Testis (tissue), 3 donors: ENCODE results near the gene TSPAN2. TPM values are rescaled to one million over a fixed set of nuclear protein-coding genes. Genes with fewer than 3 reads are reported as not detected.
"Not testable (repeated sequence)": the region's sequence is repeated elsewhere in the genome, so short reads cannot be mapped to it uniquely, and the experiment has no call there.

Experiments used
- DNase-seq: peaks from one replicate; pipeline ENCODE4 v3.0.0-alpha.2; 2019
- H3K27ac ChIP-seq, 2 donors: fragments of 200-600 bp; sonication (generic); one replicate each; pipeline ENCODE4 v1.5.1; 2019
- H3K27me3 ChIP-seq: fragments of 200-600 bp; sonication (generic); one replicate; pipeline ENCODE4 v1.5.1; 2019
- H3K36me3 ChIP-seq: fragments of 200-600 bp; sonication (generic); one replicate; pipeline ENCODE4 v1.5.1; 2017; ENCODE audit warnings: low read depth; ENCODE audit errors: missing control alignments
- H3K4me1 ChIP-seq: fragments of 200-600 bp; sonication (generic); one replicate; pipeline ENCODE4 v1.5.1; 2019
- H3K4me3 ChIP-seq, 2 donors: fragments of 200-600 bp; sonication (generic); one replicate each; pipeline ENCODE4 v1.5.1; 2017 to 2019
- H3K9me3 ChIP-seq: fragments of 200-600 bp; sonication (generic); one replicate; pipeline ENCODE4 v1.5.1; 2017
- POLR2A ChIP-seq: fragments of 450-650 bp; IDR thresholded peaks from one replicate; pipeline ENCODE4 v1.6.1; 2017; ENCODE audit warnings: antibody characterized with exemption, mild to moderate bottlenecking, moderate library complexity
- WGBS, 2 donors: methylation state at CpG; one replicate each; pipeline ENCODE4 v1.1.5; 2018; 5-methylcytosine and 5-hydroxymethylcytosine counted together
- intact Hi-C: fragments of 100-400 bp; cut with DNase I; formaldehyde crosslinking; loops from one replicate; pipeline ENCODE4 v1.15.1; 2023; ENCODE audit warnings: low total_unique reads
- polyA plus RNA-seq: library from polyadenylated mRNA; stranded (reverse); fragments of 350-450 nt; fragmentation: Illumina TruSeq; extraction: RNeasy Lipid Tissue Mini Kit (QIAGEN cat#74804); gene quantifications from one replicate; pipeline ENCODE4 v1.2.3, GENCODE V29; 2014; ENCODE audit warnings: low read depth, low replicate concordance; ENCODE audit not compliant: insufficient read depth
- total RNA-seq, 2 donors: library from RNA; depleted of rRNA; stranded (reverse); fragments of >200 nt; gene quantifications; one replicate each; pipeline ENCODE4 v1.2.3, GENCODE V29; 2016
- TF ChIP-seq, protein P1 (sequence below), 3 experiments: fragments of 450-650 bp in 2 of 3; fragments of 200-600 bp in 1 of 3; sonication (generic) in 1 of 3; IDR thresholded peaks; one replicate each; pipeline ENCODE4 v1.5.1; 2016 to 2019; ENCODE audit warnings: antibody characterized with exemption in 3 of 3, mild to moderate bottlenecking in 2 of 3, moderate library complexity in 1 of 3

The TSPAN2 gene
- total and polyA plus RNA-seq, 3 donors from 2014 or later, result 1.0 to 6.0 (median 1.2) TPM

DNA sequence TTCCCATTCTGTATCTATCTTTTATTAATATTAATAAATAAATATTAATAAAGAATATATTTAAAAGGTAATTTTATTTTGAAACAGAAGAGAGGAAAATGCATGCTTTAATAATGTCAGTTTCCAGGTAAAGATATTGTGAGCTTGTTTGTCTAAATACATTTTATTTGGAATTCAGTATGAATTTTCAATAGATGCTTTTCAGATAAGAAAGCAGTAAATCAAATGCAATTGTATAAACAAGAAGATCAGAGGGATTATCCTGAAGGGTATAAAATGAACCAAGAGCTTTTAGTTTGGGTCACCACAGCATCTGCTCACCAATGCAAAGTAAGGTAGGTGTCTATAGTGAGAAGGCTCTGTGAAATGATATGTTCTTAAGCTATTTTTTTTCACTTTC, 59.8 kb downstream of the TSPAN2 start, which contains the start of gene TSHB:
Gene TSHB (plus strand): TSS at position 301 of the 400 bp plus-strand sequence. CDS start 3,537 bp downstream, outside the sequence.
- no peak within 1 kb of the TSS for H3K4me3 ChIP-seq
- H3K27ac ChIP-seq, result no peak within 1 kb of the TSS
- H3K27me3 ChIP-seq, result no peaks in the 10 kb centered on the region
- no peaks in the 10 kb centered on the region for H3K4me1 ChIP-seq
- intact Hi-C loops, result no loop called here
- no peaks in the 10 kb centered on the region for H3K36me3 ChIP-seq
- no peak for DNase-seq
- H3K9me3 ChIP-seq, result no peaks in the 10 kb centered on the region
- TF ChIP-seq POLR2A, result no peak
- TF ChIP-seq, protein P1, sequence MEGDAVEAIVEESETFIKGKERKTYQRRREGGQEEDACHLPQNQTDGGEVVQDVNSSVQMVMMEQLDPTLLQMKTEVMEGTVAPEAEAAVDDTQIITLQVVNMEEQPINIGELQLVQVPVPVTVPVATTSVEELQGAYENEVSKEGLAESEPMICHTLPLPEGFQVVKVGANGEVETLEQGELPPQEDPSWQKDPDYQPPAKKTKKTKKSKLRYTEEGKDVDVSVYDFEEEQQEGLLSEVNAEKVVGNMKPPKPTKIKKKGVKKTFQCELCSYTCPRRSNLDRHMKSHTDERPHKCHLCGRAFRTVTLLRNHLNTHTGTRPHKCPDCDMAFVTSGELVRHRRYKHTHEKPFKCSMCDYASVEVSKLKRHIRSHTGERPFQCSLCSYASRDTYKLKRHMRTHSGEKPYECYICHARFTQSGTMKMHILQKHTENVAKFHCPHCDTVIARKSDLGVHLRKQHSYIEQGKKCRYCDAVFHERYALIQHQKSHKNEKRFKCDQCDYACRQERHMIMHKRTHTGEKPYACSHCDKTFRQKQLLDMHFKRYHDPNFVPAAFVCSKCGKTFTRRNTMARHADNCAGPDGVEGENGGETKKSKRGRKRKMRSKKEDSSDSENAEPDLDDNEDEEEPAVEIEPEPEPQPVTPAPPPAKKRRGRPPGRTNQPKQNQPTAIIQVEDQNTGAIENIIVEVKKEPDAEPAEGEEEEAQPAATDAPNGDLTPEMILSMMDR (IDR thresholded peaks at IDR 0.05), result no peak

DNA sequence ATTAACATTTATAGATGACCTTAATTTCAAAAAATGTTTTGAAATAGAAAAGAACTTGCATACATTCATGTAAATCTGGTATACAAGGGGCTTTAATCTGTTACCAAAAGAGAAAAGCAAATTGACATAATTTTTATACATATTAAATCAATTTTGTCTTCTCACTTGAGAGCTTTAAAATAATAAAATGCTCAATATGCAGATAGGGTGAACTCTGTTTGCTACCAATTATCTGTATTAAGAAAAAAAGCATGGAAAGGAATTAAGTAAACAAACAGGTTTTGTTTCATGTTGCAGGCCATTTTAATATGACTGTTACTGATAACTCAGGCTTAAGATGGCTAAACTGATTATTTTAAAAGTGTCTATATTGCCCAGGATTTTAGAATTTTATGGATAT, 65.7 kb downstream of the TSPAN2 start:
- Histone ChIP-seq H3K4me3 (no peak overlapping the region), H3K9me3 (no peaks in the 10 kb centered on the region), H3K36me3 (no peaks in the 10 kb centered on the region), H3K4me1 (no peaks in the 10 kb centered on the region), H3K27ac (no peak overlapping the region), H3K27me3 (no peaks in the 10 kb centered on the region)
- no peak for DNase-seq
- intact Hi-C loops, result no loop called here
- TF ChIP-seq, protein P1 (IDR thresholded peaks at IDR 0.05), result no peak
- no peak for TF ChIP-seq POLR2A

DNA sequence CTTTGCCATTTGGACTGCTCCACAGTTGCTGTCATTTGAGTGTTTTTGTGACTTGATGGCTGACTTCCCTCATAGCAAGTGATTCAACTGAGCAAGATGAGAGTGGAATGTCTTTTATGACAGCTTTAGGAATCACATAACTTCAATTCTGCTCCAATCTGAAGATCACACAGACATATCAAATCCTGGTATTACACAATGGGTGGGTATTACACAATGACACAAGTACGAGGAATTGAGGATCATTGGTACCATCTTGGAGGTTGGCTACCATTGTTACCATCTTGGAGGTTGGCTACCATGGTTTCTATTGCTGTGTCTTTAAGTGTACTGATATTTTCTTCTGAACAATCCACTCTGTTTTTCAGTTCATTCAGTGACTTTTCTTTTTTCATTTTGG, 68.2 kb downstream of the TSPAN2 start:
- H3K36me3 ChIP-seq, result no peaks in the 10 kb centered on the region
- no peak for TF ChIP-seq POLR2A
- TF ChIP-seq, protein P1 (IDR thresholded peaks at IDR 0.05), result no peak
- H3K27ac ChIP-seq, result no peak overlapping the region
- intact Hi-C loops, result no loop called here
- 64 to 78% methylated on average over 1 of the region's 1 CpG for WGBS, 2 donors
- no peaks in the 10 kb centered on the region for H3K9me3 ChIP-seq
- DNase-seq, result no peak
- H3K4me3 ChIP-seq, result no peak overlapping the region
- H3K4me1 ChIP-seq, result no peaks in the 10 kb centered on the region
- H3K27me3 ChIP-seq, result no peaks in the 10 kb centered on the region

DNA sequence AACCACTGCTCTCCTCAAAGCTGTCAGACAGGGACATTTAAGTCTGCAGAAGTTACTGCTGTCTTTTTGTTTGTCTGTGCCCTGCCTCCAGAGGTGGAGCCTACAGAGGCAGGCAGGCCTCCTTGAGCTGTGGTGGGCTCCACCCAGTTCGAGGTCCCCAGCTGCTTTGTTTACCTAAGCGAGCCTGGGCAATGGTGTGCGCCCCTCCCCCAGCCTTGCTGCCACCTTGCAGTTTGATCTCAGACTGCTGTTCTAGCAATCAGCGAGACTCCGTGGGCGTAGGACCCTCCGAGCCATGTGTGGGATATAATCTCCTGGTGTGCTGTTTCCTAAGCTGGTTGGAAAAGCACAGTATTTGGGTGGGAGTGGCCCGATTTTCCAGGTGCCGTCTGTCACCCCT, 69.8 kb downstream of the TSPAN2 start:
- H3K27me3 ChIP-seq, H3K27ac ChIP-seq, H3K4me3 ChIP-seq, DNase-seq, H3K36me3 ChIP-seq, intact Hi-C loops, H3K4me1 ChIP-seq, H3K9me3 ChIP-seq: not testable (repeated sequence)
- WGBS, 2 donors, result 85 to 87% methylated on average over 9 of the region's 9 CpGs

DNA sequence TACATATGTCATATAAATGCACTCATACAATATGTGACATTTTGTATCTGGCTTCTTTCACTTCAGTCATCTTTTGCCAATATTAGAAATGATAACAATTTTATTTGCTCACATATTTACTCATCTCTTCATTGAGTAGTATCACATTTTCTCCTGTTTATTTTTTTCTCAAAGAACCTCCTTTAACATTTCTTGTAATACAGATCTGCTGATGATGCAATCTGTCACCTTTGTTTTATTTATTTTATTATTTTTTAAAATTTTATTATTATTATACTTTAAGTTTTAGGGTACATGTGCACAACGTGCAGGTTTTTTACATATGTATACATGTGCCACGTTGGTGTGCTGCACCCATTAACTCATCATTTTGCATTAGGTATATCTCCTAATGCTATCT, 75.5 kb downstream of the TSPAN2 start:
- H3K27ac ChIP-seq, result no peak overlapping the region
- H3K9me3 ChIP-seq, result no peaks in the 10 kb centered on the region
- 70 to 85% methylated on average over 2 of the region's 2 CpGs for WGBS, 2 donors
- H3K36me3 ChIP-seq, result no peaks in the 10 kb centered on the region
- H3K4me1 ChIP-seq, result no peaks in the 10 kb centered on the region
- intact Hi-C loops, result no loop called here
- H3K27me3 ChIP-seq, result no peaks in the 10 kb centered on the region
- DNase-seq, result no peak
- TF ChIP-seq, protein P1 (IDR thresholded peaks at IDR 0.05), result no peak
- TF ChIP-seq POLR2A, result no peak
- no peak overlapping the region for H3K4me3 ChIP-seq
